Loucy (cell line): ENCODE measurements around the gene CHRND.

Experiments used
- EZH2phosphoT487 ChIP-seq: fragments of 200-600 bp; IDR thresholded peaks from 2 replicates; pipeline ENCODE4 v1.6.1; 2018; ENCODE audit warnings: antibody characterized with exemption, mild to moderate bottlenecking, moderate library complexity, borderline replicate concordance
- TF ChIP-seq, protein P1 (sequence below): fragments of 200-600 bp; sonication (generic); conservative IDR thresholded peaks from 2 replicates; pipeline ENCODE4 v1.5.1; 2014; ENCODE audit warnings: mild to moderate bottlenecking, antibody characterized with exemption, low read length

DNA sequence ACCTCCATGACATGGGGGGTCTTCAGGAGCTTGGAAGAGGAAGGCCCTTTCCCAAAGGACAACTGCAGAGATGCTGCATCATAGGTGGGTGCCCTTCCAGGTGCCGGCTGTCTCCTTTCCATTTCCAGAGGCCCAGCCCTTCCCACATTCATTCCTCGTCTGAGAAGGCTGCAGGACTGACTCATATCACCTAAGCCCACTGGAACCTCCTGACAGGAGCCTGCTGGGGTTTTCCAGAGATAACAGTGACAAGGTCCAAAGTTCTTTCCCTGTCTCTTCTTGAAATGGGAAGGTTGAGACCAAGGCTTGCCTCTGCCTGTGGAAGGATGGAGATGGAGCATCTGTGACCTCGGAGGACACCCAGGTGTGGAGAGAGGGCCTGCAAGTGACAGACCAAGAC lies 9.4 kb upstream of the CHRND start:
- TF ChIP-seq, protein P1, sequence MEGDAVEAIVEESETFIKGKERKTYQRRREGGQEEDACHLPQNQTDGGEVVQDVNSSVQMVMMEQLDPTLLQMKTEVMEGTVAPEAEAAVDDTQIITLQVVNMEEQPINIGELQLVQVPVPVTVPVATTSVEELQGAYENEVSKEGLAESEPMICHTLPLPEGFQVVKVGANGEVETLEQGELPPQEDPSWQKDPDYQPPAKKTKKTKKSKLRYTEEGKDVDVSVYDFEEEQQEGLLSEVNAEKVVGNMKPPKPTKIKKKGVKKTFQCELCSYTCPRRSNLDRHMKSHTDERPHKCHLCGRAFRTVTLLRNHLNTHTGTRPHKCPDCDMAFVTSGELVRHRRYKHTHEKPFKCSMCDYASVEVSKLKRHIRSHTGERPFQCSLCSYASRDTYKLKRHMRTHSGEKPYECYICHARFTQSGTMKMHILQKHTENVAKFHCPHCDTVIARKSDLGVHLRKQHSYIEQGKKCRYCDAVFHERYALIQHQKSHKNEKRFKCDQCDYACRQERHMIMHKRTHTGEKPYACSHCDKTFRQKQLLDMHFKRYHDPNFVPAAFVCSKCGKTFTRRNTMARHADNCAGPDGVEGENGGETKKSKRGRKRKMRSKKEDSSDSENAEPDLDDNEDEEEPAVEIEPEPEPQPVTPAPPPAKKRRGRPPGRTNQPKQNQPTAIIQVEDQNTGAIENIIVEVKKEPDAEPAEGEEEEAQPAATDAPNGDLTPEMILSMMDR: no peak
- TF ChIP-seq EZH2phosphoT487: no peak
